ENCODE measurements around the gene MOG.
A peak's percentile ranks its signal among the peaks of the same experiment; 100 is the strongest.
"Not testable (repeated sequence)": the region's sequence is repeated elsewhere in the genome, so short reads cannot be mapped to it uniquely, and the experiment has no call there.

Gene MOG

DNA sequence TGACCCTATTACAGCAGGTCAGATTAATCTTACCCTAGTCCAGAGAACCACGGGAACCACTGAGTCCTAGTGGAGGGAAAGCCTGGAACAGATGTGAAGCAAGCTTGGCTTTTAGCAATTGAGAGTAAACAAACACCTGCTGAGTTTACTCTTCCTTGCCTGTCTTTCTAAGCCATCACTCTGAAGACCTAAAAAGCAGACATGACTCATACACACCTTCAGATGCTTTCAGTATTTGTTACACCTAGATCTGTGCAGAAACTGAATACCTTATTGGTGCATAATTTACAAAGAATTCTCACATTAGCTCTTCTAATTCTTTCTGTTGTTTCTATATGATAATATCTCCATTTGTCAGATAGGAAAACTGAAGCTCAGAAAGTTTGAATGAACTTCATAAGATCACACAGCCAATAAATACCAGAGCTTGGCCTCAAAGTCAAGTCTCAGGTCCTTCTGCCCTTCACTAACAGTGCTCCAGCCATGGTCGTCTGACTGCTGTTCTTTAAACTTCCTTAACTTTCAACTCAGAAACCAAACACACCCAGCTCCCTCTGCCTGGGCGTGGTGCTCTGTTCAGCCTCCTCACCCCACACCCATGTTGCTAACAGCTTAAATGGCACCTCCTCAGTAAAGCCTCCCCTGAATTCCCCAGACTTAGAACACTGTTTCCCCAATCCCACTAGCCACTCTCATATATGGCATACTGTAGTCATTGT is 15.3 kb upstream of the MOG start:
- DNase-seq (ENCODE audit: low read depth, low spot score), result no peak

- no peak for DNase-seq (ENCODE audit: low read depth, low spot score)
Measured at GRCh38 chr6:29647927-29648642, 8.8 kb upstream of the MOG start.

GRCh38 chr6:29649701-29650673 is 6.9 kb upstream of the MOG start:
- peak; percentile 95 for DNase-seq (ENCODE audit: low read depth, low spot score)

GRCh38 chr6:29651413-29652197 is 5.3 kb upstream of the MOG start:
- DNase-seq (ENCODE audit: low read depth, low spot score), result no peak

DNA sequence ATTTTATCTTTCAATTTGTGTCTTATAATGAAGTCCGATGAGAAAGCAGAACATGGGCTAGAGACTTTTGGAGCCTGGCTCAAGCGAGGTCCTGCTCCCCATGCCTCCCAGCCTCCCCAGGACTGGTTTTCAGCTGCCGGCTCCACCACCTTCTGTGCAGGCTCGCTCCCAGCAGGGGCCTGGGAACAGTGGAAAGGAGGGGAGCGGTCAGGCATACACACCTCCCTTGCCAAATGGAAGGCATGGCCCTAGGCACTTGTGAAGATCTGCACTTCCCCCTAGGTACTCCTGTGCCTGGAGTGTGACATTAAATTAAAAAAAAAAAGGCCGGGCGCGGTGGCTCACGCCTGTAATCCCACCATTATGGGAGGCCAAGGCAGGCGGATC is 4.7 kb upstream of the MOG start:
- no peak for DNase-seq (ENCODE audit: low read depth, low spot score)

DNA sequence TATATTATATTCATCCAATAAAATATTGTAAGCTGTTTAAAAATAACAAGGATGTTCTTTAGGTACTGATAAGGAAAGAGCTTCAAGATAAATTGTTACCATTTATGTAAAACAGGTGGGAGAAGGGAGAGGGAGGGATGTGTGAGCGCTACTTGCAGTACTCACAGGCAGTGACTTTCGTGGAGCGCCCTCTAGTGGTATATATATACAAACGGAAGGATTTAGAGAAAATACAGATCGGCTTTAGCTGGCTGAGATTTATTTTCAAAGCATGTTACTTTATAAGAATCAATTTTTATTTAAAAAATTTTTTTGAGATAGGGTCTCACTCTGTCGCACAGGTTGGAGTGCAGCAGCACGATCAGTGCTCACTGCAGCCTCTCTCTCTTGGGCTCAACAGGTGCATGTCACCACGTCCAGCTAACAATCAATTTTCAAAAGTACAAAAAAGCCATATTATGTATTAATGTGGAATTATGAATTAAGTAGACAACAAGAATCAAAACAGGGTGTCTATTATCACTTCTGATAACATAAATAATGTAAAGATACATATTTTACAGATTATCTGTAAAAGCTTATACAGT is 3.3 kb upstream of the MOG start:
- peak; percentile 20 for DNase-seq (ENCODE audit: low read depth, low spot score)

DNA sequence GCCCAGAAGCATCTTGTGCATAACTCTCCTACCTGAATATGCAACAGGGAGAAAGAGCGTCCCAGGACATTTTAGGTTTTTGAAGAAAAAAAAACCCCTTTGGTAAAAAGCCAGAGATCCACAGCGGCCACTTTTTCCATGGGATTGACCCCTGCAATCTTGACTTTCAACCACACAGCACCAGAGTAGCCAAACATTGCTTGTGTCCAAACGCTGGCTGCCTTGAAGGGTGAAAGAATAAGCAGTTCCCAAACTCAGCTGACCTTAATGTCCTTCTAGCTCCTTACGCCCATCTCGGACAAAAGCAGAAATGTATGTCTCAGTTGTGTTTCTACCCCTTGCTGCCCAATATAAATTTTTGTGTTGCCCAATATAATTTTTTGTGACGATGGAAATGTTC is 1.2 kb upstream of the MOG start:
- no peak for DNase-seq (ENCODE audit: low read depth, low spot score)

GRCh38 chr6:29656157-29656556 is 735 bp upstream of the MOG start:
- DNase-seq (ENCODE audit: low read depth, low spot score), result no peak

GRCh38 chr6:29661071-29661470 is 4.2 kb downstream of the MOG start:
- no peak for DNase-seq (ENCODE audit: low read depth, low spot score)

DNA sequence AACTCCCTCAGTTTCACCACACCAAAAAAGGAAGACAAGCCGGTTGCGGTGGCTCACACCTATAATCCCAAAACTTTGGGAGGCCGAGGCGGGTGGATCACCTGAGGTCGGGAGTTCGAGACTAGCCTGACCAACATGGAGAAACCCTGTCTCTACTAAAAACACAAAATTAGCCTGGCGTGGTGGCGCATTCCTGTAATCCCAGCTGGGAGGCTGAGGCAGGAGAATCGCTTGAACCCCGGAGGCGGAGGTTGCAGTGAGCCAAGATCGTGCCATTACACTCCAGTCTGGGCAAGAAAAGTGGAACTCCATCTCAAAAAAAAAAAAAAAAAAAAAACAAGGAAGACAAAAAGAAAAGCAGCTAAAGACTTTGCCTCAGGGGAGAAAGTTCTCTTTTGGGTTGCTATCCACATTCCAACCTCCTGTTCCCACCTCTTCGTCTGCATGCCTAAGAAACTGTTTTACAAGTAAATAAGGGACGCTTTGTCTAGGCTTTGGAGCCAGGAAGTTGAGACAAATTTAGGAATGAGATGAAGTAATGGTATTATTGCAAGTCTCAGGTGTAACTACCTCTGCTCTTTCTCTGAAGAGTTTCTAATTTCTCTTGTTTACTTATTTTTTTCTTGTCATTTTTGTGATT is 4.7 kb downstream of the MOG start:
- not testable (repeated sequence) for DNase-seq (ENCODE audit: low read depth, low spot score)

DNA sequence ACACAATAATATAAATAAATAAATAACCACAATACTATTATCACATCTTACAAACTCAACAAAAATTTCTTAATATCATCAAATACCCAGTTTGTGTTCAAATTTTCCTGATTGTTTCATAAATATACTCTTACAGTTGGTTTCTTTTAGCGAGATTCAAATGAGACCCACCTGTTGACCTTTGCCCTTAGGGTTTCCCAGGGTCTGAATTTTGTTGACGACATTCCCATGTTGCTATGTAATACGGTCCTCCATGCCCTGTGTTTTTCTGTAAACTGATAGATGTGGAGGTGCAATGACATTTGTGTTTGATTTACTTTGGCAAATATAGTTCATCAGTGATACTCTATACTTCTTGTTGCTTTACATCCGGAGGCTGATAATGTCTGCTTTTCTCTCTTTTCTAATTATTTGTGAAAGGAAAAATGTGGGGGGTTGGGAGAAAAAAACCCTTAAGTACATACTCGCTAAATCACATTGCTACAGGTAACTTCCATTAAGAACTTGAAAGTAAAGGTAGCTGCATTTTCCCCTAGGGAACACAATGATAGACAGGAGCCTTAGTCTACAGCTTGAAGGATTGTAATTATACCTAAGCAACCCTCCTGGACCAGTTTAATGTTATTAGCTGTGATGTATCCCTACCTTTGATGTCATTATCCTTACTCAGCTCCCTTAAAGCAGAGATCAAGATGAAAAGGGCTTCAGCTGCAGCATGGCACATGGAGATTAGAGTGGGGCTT is 6.6 kb downstream of the MOG start:
- no peak for DNase-seq (ENCODE audit: low read depth, low spot score)

DNA sequence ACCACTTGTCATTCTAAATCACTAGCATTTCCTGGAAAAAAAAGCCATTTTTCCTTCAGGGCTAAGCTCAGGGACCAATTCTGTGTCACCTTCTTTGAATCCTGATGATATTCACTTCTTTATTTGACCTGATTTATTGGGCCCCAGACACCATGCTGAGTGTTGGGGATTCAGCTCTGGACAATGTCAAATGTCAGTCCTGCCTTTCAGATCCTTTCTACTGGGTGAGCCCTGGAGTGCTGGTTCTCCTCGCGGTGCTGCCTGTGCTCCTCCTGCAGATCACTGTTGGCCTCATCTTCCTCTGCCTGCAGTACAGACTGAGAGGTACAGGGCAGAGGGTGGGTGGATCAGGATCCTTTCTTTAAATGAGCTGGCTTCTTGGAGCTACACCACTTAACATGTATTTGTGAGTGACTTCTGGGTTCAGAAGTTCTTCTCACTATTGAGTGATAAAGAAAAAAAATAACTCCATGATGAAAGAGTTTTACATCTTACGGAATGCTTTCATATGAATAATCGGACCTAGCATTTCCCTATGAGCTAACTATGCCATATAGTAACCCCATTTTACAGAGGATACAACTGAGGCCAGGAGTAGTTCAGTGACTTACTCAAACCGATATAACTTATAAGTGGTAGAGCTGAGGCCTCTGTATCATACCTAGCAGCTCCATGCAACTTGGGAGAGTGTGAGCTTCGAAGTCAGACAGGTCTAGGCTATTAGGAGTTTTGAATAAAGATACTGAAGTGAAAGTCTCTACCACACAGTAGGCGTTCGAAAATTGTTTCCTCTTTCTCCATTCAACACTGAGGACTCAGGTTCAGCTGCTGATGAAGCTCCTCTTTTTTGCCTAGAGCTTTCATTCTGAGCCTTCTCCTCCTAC is 9.3 kb downstream of the MOG start:
- no peak for DNase-seq (ENCODE audit: low read depth, low spot score)

- DNase-seq (ENCODE audit: low read depth, low spot score), result no peak
Measured at GRCh38 chr6:29666826-29667130, 9.9 kb downstream of the MOG start.

GRCh38 chr6:29667158-29667557 is 10.3 kb downstream of the MOG start:
- DNase-seq (ENCODE audit: low read depth, low spot score), result no peak

GRCh38 chr6:29671026-29671425 is 14.1 kb downstream of the MOG start:
- DNase-seq (ENCODE audit: low read depth, low spot score), result no peak

GRCh38 chr6:29672116-29672515 is 15.2 kb downstream of the MOG start:
- DNase-seq (ENCODE audit: low read depth, low spot score), result not testable (repeated sequence)

GRCh38 chr6:29673161-29673560 is 16.3 kb downstream of the MOG start:
- no peak for DNase-seq (ENCODE audit: low read depth, low spot score)

DNA sequence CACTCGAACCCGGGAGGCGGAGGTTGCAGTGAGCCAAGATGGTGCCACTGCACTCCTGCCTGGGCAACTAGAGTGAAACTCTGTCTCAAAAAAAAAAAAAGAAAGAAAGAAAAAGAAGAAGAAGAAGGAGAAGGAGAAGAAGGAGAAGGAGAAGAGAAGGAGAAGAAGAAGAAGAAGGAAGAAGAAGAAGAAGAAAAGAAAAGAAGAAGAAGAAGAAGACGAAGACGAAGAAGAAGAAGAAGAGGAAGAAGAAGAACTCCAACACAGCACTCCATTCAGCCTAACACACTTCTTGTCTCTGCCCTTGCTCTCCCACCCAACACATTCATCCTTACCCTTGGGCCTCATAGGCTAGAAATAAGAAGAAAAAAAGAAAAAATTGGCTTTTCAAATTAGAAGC is 17.1 kb downstream of the MOG start:
- no peak for DNase-seq (ENCODE audit: low read depth, low spot score)

DNA sequence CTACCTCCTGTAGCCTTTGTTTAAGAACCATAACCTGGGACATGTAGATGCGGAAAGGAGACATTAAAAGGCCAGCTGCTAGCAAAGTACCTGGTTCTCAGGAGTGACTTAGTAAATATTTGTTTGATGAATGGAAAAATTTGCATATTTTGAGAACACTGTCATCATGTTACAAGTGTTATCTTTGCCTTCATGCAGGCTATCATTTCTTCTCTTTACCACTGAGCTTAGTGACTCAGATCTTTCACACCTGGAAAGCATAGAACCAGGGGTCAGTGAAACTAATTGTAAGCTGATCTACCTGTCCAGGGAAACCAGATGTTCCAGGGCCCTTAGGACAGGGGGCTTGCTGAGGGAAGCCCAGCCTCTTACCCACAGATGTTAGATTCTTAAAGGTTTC is 18.7 kb downstream of the MOG start:
- DNase-seq (ENCODE audit: low read depth, low spot score), result no peak

All from activated CD4-positive, CD25-positive, alpha-beta regulatory T cell treated with anti-CD3 and anti-CD28 coated beads, Interleukin-2, amount 50 U/mL, for 16 hours (primary cell).